ENCODE data around the gene GUSB.

DNA sequence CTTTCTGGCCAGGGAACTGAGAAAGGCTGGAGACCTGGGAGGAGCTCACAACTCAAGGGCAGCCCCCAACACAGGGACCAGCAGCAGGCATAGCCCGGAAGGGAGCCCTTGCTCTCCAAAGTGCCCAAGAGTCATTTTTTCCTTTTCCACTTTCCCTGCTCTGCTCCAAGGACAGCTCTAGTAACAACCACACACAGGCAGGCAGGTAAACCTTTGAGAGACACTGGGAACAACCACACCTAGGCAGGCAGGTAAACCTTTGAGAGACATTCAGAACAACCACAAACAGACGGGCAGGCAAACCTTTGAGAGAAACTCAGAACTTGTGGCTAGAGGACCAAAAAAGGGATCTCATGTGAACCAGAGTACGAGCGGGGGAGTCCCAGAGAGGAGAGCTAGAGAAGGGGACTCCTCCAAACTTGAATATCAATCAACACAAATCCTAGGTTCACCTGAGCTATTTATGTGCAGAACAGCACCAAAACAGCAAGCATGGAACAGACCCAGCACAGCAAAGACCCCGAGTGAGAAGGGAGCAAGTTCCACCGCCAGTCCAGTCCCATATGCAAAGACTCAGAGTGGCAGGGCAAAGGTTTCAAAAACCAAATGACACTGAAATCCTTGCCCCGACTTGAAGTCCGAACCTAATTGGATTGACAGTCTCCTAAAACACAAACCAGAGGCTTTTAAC is 33.6 kb upstream of the GUSB start:
- TF ChIP-seq, protein P1, sequence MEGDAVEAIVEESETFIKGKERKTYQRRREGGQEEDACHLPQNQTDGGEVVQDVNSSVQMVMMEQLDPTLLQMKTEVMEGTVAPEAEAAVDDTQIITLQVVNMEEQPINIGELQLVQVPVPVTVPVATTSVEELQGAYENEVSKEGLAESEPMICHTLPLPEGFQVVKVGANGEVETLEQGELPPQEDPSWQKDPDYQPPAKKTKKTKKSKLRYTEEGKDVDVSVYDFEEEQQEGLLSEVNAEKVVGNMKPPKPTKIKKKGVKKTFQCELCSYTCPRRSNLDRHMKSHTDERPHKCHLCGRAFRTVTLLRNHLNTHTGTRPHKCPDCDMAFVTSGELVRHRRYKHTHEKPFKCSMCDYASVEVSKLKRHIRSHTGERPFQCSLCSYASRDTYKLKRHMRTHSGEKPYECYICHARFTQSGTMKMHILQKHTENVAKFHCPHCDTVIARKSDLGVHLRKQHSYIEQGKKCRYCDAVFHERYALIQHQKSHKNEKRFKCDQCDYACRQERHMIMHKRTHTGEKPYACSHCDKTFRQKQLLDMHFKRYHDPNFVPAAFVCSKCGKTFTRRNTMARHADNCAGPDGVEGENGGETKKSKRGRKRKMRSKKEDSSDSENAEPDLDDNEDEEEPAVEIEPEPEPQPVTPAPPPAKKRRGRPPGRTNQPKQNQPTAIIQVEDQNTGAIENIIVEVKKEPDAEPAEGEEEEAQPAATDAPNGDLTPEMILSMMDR (IDR thresholded peaks at IDR 0.05) = no peak
- TF ChIP-seq POLR2A (IDR thresholded peaks at IDR 0.05) = no peak
